ENCODE measurements around the gene SEMA3E.

DNA sequence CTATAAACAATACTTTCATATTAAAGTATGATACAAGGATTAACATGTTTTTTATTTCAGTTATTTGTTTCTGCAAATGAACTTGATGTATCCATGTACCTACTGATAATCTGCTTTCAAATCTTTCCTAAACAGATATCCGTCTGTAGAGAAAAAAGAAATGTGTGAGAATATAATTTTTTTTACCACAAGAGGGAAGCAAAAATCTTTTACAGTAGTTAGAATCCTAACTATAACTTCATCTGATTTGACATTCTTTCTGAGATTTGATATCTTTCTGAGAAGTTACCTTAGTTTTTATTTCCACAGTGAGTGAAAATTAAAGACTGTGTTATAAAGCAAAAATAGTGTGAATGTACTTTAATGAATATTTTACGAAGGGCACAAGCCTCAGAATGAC lies 282.3 kb downstream of the SEMA3E start:
- TF ChIP-seq, protein P1, sequence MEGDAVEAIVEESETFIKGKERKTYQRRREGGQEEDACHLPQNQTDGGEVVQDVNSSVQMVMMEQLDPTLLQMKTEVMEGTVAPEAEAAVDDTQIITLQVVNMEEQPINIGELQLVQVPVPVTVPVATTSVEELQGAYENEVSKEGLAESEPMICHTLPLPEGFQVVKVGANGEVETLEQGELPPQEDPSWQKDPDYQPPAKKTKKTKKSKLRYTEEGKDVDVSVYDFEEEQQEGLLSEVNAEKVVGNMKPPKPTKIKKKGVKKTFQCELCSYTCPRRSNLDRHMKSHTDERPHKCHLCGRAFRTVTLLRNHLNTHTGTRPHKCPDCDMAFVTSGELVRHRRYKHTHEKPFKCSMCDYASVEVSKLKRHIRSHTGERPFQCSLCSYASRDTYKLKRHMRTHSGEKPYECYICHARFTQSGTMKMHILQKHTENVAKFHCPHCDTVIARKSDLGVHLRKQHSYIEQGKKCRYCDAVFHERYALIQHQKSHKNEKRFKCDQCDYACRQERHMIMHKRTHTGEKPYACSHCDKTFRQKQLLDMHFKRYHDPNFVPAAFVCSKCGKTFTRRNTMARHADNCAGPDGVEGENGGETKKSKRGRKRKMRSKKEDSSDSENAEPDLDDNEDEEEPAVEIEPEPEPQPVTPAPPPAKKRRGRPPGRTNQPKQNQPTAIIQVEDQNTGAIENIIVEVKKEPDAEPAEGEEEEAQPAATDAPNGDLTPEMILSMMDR (IDR thresholded peaks at IDR 0.05), result no peak
- no peak for TF ChIP-seq POLR2AphosphoS5 (IDR thresholded peaks at IDR 0.05)
- TF ChIP-seq POLR2A (IDR thresholded peaks at IDR 0.05), result no peak
